CD4-positive, alpha-beta T cell treated with Interleukin-21 for 1 hour (primary cell): ENCODE measurements around the gene MAP1B.

Source experiments
- DNase-seq: peaks from one replicate; pipeline ENCODE4 v3.0.0-alpha.2; 2020

The MAP1B gene

GRCh38 chr5:72231991-72232703 lies 124.9 kb downstream of the MAP1B start:
- DNase-seq: peak; percentile 66

- no peak for DNase-seq
Observed at GRCh38 chr5:72232838-72233237, 125.6 kb downstream of the MAP1B start.

- no peak for DNase-seq
Observed at GRCh38 chr5:72233835-72234234, 126.6 kb downstream of the MAP1B start.

- peak; percentile 71 for DNase-seq
Observed at GRCh38 chr5:72234265-72234700, 127.0 kb downstream of the MAP1B start.

- DNase-seq: no peak
Observed at GRCh38 chr5:72234868-72235267, 127.6 kb downstream of the MAP1B start.

- DNase-seq: no peak
Observed at GRCh38 chr5:72235725-72236124, 128.4 kb downstream of the MAP1B start.

- DNase-seq: no peak
Observed at GRCh38 chr5:72237415-72237814, 130.1 kb downstream of the MAP1B start.

- no peak for DNase-seq
Observed at GRCh38 chr5:72237879-72238278, 130.6 kb downstream of the MAP1B start.

- no peak for DNase-seq
Observed at GRCh38 chr5:72238712-72239445, 131.6 kb downstream of the MAP1B start.

GRCh38 chr5:72241346-72242003 lies 134.2 kb downstream of the MAP1B start:
- no peak for DNase-seq

- DNase-seq: no peak
Observed at GRCh38 chr5:72242796-72243475, 135.7 kb downstream of the MAP1B start.

GRCh38 chr5:72243706-72244105 lies 136.4 kb downstream of the MAP1B start:
- no peak for DNase-seq

GRCh38 chr5:72244862-72245371 lies 137.6 kb downstream of the MAP1B start:
- DNase-seq: no peak

- DNase-seq: no peak
Observed at GRCh38 chr5:72245546-72245945, 138.3 kb downstream of the MAP1B start.

GRCh38 chr5:72245951-72246532 lies 138.8 kb downstream of the MAP1B start:
- no peak for DNase-seq

GRCh38 chr5:72246954-72247442 lies 139.7 kb downstream of the MAP1B start:
- no peak for DNase-seq

- DNase-seq: no peak
Observed at GRCh38 chr5:72248410-72248981, 141.2 kb downstream of the MAP1B start.

GRCh38 chr5:72251386-72251785 lies 144.1 kb downstream of the MAP1B start:
- DNase-seq: no peak

- no peak for DNase-seq
Observed at GRCh38 chr5:72252008-72252407, 144.7 kb downstream of the MAP1B start.

- no peak for DNase-seq
Observed at GRCh38 chr5:72252574-72253155, 145.4 kb downstream of the MAP1B start.

- no peak for DNase-seq
Observed at GRCh38 chr5:72255237-72255636, 148.0 kb downstream of the MAP1B start.

- no peak for DNase-seq
Observed at GRCh38 chr5:72255670-72256069, 148.4 kb downstream of the MAP1B start.
